HUES64 (cell line): ENCODE measurements around the gene RNF180.

Experiments
- H3K27ac ChIP-seq: 2 replicates; pipeline ENCODE4 v1.7.0; 2013; ENCODE audit warnings: low read depth, low read length, inconsistent platforms
- H3K27me3 ChIP-seq: 2 replicates; pipeline ENCODE4 v1.6.1; 2013; ENCODE audit warnings: mild to moderate bottlenecking, low read length; ENCODE audit not compliant: insufficient read depth
- H3K36me3 ChIP-seq: 2 replicates; pipeline ENCODE4 v1.6.1; 2013; ENCODE audit warnings: mild to moderate bottlenecking, low read length; ENCODE audit not compliant: insufficient read depth
- H3K4me1 ChIP-seq: 2 replicates; pipeline ENCODE4 v1.6.1; 2013; ENCODE audit warnings: mild to moderate bottlenecking, low read length, moderate library complexity; ENCODE audit not compliant: insufficient read depth
- H3K4me3 ChIP-seq: 2 replicates; pipeline ENCODE4 v1.5.1; 2013; ENCODE audit warnings: mild to moderate bottlenecking, low read length, moderate library complexity
- H3K9ac ChIP-seq: 2 replicates; pipeline ENCODE4 v1.6.1; 2013; ENCODE audit warnings: mild to moderate bottlenecking, low read depth, low read length
- H3K9me3 ChIP-seq: 2 replicates; pipeline ENCODE4 v1.6.1; 2013; ENCODE audit warnings: low read depth, low read length; ENCODE audit not compliant: insufficient read depth
- WGBS: fragments of 150-250, 120-280 bp; methylation state at CpG from one replicate; pipeline ENCODE4 v1.1.7; 2013; ENCODE audit warnings: missing lambda C conversion rate; 5-methylcytosine and 5-hydroxymethylcytosine counted together

RNF180 gene

GRCh38 chr5:64330728-64331231 lies 165.1 kb downstream of the RNF180 start:
- Histone ChIP-seq H3K4me3 (no peak overlapping the region), H3K4me1 (peaks cover 4% of the 10 kb centered on the region; the same call in 1 of the 2 replicates), H3K9ac (no peak overlapping the region), H3K36me3 (0 out of 2 replicates have a peak, but pooled peaks cover 4% of the 10 kb centered on the region), H3K27me3 (no peaks in the 10 kb centered on the region), H3K27ac (no peak overlapping the region), H3K9me3 (peaks cover 10% of the 10 kb centered on the region)
- 79% methylated on average over 6 of the region's 6 CpGs for WGBS

GRCh38 chr5:64331597-64332277 lies 166.1 kb downstream of the RNF180 start:
- H3K27ac ChIP-seq = no peak overlapping the region
- peaks cover 10% of the 10 kb centered on the region for H3K9me3 ChIP-seq
- no peak overlapping the region for H3K9ac ChIP-seq
- peaks cover 4% of the 10 kb centered on the region; the same call in 1 of the 2 replicates for H3K4me1 ChIP-seq
- H3K4me3 ChIP-seq = no peak overlapping the region
- H3K36me3 ChIP-seq = 0 out of 2 replicates have a peak, but pooled peaks cover 4% of the 10 kb centered on the region
- WGBS = 97% methylated on average over 9 of the region's 9 CpGs
- no peaks in the 10 kb centered on the region for H3K27me3 ChIP-seq

GRCh38 chr5:64333886-64334285 lies 168.2 kb downstream of the RNF180 start:
- Histone ChIP-seq H3K27ac (no peak overlapping the region), H3K4me1 (peaks cover 4% of the 10 kb centered on the region; the same call in 1 of the 2 replicates), H3K9ac (no peak overlapping the region), H3K9me3 (peaks cover 6% of the 10 kb centered on the region; the same call in 1 of the 2 replicates), H3K27me3 (no peaks in the 10 kb centered on the region), H3K36me3 (0 out of 2 replicates have a peak, but pooled peaks cover 4% of the 10 kb centered on the region), H3K4me3 (no peak overlapping the region)
- WGBS = 44% methylated on average over 2 of the region's 2 CpGs

- H3K9me3 ChIP-seq = no peaks in the 10 kb centered on the region
- H3K27me3 ChIP-seq = no peaks in the 10 kb centered on the region
- WGBS = no CpG with 5 or more reads among the region's 1 CpG
- H3K36me3 ChIP-seq = no peaks in the 10 kb centered on the region
- no peaks in the 10 kb centered on the region for H3K4me1 ChIP-seq
- no peak overlapping the region for H3K27ac ChIP-seq
- H3K9ac ChIP-seq = no peak overlapping the region
- H3K4me3 ChIP-seq = no peak overlapping the region
Measured at GRCh38 chr5:64339769-64340168, 174.1 kb downstream of the RNF180 start.

GRCh38 chr5:64340293-64340692 lies 174.7 kb downstream of the RNF180 start:
- 100% methylated on average over 1 of the region's 1 CpG for WGBS
- Histone ChIP-seq H3K4me3 (no peak overlapping the region), H3K27ac (no peak overlapping the region), H3K27me3 (no peaks in the 10 kb centered on the region), H3K4me1 (no peaks in the 10 kb centered on the region), H3K9ac (no peak overlapping the region), H3K36me3 (no peaks in the 10 kb centered on the region), H3K9me3 (no peaks in the 10 kb centered on the region)

- H3K9ac ChIP-seq = no peak overlapping the region
- no peak overlapping the region for H3K27ac ChIP-seq
- no peak overlapping the region for H3K4me3 ChIP-seq
- no peaks in the 10 kb centered on the region for H3K27me3 ChIP-seq
- H3K4me1 ChIP-seq = no peaks in the 10 kb centered on the region
- 93% methylated on average over 1 of the region's 1 CpG for WGBS
- no peaks in the 10 kb centered on the region for H3K9me3 ChIP-seq
- H3K36me3 ChIP-seq = no peaks in the 10 kb centered on the region
Measured at GRCh38 chr5:64341340-64341739, 175.7 kb downstream of the RNF180 start.

- WGBS = 100% methylated on average over 1 of the region's 1 CpG
- H3K36me3 ChIP-seq = no peaks in the 10 kb centered on the region
- H3K9ac ChIP-seq = no peak overlapping the region
Measured at GRCh38 chr5:64344501-64344900, 178.9 kb downstream of the RNF180 start.

GRCh38 chr5:64347309-64347708 lies 181.7 kb downstream of the RNF180 start:
- Histone ChIP-seq H3K9ac (no peak overlapping the region), H3K27ac (no peak overlapping the region), H3K27me3 (no peaks in the 10 kb centered on the region), H3K4me3 (no peak overlapping the region), H3K36me3 (no peaks in the 10 kb centered on the region), H3K4me1 (no peaks in the 10 kb centered on the region), H3K9me3 (no peaks in the 10 kb centered on the region)

More at GRCh38 chr5:64344501-64344900, 178.9 kb downstream of the RNF180 start:
- H3K4me3 ChIP-seq = no peak overlapping the region
- H3K4me1 ChIP-seq = no peaks in the 10 kb centered on the region
- H3K9me3 ChIP-seq = no peaks in the 10 kb centered on the region
- H3K27ac ChIP-seq = no peak overlapping the region
- no peaks in the 10 kb centered on the region for H3K27me3 ChIP-seq

- Histone ChIP-seq H3K27me3 (no peaks in the 10 kb centered on the region), H3K4me3 (no peak overlapping the region), H3K36me3 (no peaks in the 10 kb centered on the region), H3K4me1 (no peaks in the 10 kb centered on the region), H3K9me3 (peaks cover 15% of the 10 kb centered on the region), H3K9ac (no peak overlapping the region), H3K27ac (no peak overlapping the region)
- whole genome bisulfite sequencing = 85% methylated on average over 3 of the region's 3 CpGs
Measured at GRCh38 chr5:64364426-64364825, 198.8 kb downstream of the RNF180 start.

- H3K27me3 ChIP-seq = no peaks in the 10 kb centered on the region
- H3K36me3 ChIP-seq = no peaks in the 10 kb centered on the region
- H3K27ac ChIP-seq = no peak overlapping the region
- no peaks in the 10 kb centered on the region for H3K4me1 ChIP-seq
- no peak overlapping the region for H3K4me3 ChIP-seq
- no peaks in the 10 kb centered on the region for H3K9me3 ChIP-seq
- H3K9ac ChIP-seq = no peak overlapping the region
Measured at GRCh38 chr5:64384765-64385164, 219.1 kb downstream of the RNF180 start.

- Histone ChIP-seq H3K9ac (no peak overlapping the region), H3K36me3 (no peaks in the 10 kb centered on the region), H3K9me3 (peaks cover 13% of the 10 kb centered on the region), H3K27me3 (no peaks in the 10 kb centered on the region), H3K27ac (no peak overlapping the region), H3K4me1 (no peaks in the 10 kb centered on the region), H3K4me3 (no peak overlapping the region)
- 95% methylated on average over 1 of the region's 1 CpG for WGBS
Measured at GRCh38 chr5:64397552-64397951, 231.9 kb downstream of the RNF180 start.
